ENCODE data around the gene DKK2. TPM values are rescaled to one million over a fixed set of nuclear protein-coding genes. Genes with fewer than 3 reads are reported as not detected.

Gene DKK2, protein sequence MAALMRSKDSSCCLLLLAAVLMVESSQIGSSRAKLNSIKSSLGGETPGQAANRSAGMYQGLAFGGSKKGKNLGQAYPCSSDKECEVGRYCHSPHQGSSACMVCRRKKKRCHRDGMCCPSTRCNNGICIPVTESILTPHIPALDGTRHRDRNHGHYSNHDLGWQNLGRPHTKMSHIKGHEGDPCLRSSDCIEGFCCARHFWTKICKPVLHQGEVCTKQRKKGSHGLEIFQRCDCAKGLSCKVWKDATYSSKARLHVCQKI
- not detected in 2 replicates for total RNA-seq (2014; rRNA removed; shearing (Covaris generic); ENCODE audit: low replicate concordance)

DNA sequence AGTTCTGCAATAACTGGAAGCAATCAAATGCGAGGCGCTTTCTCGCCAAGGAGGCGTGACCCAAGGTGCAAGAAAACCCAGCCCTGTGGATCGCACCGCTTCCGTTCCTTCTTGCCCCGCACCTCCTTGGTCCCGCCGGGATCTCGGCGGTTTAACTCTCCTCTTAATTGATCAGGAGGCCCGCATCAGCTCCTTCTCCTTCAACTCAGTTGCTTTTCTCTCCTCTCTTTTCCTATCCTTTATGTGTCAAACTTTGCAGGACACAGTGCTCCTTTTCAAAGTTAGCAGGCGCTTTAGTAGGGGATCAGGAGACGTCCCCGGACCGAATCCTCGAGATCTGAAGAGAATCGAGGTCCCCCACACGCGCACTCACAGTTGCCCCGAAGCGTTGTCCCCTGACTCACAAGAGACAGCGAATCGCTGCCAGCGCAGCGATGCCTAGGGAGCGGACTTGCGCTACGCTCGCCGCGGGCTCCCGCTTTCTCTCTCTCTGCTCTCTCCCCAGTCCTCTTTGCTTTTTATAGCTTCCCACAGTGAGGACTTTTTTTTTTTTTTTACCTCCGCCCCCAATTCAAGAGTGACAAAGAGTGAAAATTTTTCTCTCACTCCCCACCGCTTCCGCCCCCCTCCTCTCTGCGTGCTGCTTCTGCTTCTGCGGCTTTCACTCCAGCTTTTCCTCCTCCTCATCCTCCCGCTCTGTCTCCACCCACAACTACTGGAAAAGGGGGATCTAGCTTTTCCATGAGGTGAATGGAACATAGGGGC lies at the start of gene DKK2:
Gene DKK2, minus strand, starts transcription at position 495 of the 765 bp plus-strand sequence. CDS start 722 bp downstream, outside the sequence.
- no peaks in the 10 kb centered on the region for H3K27me3 ChIP-seq (ENCODE audit: low read length)
- no peak within 1 kb of the TSS for H3K27ac ChIP-seq (ENCODE audit: low read length)
- H3K9ac ChIP-seq (ENCODE audit: low read length) = no peak within 1 kb of the TSS
- H3K4me2 ChIP-seq (ENCODE audit: low read depth, low read length, poor library complexity, severe bottlenecking) = no peak within 1 kb of the TSS
- H3K36me3 ChIP-seq (ENCODE audit: insufficient read depth, low read length) = no peaks in the 10 kb centered on the region
- DNase-seq = no peak
- H3K9me3 ChIP-seq (ENCODE audit: low read length) = no peaks in the 10 kb centered on the region
- no peak within 1 kb of the TSS for H2AFZ ChIP-seq (ENCODE audit: low read length)
- H3K9me2 ChIP-seq (replicated peaks; ENCODE audit: insufficient read depth, low read length) = no peaks in the 10 kb centered on the region
- H3K4me3 ChIP-seq (ENCODE audit: low read length) = no peak within 1 kb of the TSS
- H4K20me1 ChIP-seq (ENCODE audit: insufficient read depth, low read depth, low read length) = no peaks in the 10 kb centered on the region
- H3K4me1 ChIP-seq (ENCODE audit: low read length) = no peaks in the 10 kb centered on the region
- no peaks in the 10 kb centered on the region for H3K79me2 ChIP-seq (ENCODE audit: low read length)

DNA sequence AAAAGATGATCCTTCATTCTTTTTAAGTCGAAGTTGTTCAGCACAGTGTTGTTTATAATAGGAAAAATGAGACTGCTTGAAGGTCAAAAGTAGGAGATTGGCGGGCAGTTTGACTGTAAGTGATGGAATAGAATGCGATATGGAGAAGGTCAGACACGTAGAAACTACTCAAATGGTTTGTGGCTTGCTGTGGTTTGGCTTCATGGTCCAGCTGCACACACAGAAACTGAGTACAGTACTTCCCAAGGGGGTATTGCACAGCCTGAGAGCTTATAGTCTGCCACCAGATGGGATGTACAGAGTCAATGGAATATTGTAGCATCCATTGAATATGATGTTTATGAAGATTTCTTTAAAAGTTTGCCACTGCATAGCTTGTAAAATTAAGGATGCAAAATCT lies 41.1 kb upstream of the DKK2 start:
- Histone ChIP-seq H3K79me2 (ENCODE audit: low read length) (no peaks in the 10 kb centered on the region), H3K27me3 (ENCODE audit: low read length) (no peaks in the 10 kb centered on the region), H3K9ac (ENCODE audit: low read length) (no peak overlapping the region), H4K20me1 (ENCODE audit: insufficient read depth, low read depth, low read length) (no peaks in the 10 kb centered on the region), H2AFZ (ENCODE audit: low read length) (no peak overlapping the region), H3K9me3 (ENCODE audit: low read length) (no peaks in the 10 kb centered on the region), H3K27ac (ENCODE audit: low read length) (no peak overlapping the region), H3K4me3 (ENCODE audit: low read length) (no peak overlapping the region), H3K4me1 (ENCODE audit: low read length) (no peaks in the 10 kb centered on the region), H3K4me2 (ENCODE audit: low read depth, low read length, poor library complexity, severe bottlenecking) (no peak overlapping the region), H3K9me2 (replicated peaks; ENCODE audit: insufficient read depth, low read length) (no peaks in the 10 kb centered on the region), H3K36me3 (ENCODE audit: insufficient read depth, low read length) (no peaks in the 10 kb centered on the region)
- DNase-seq = no peak

DNA sequence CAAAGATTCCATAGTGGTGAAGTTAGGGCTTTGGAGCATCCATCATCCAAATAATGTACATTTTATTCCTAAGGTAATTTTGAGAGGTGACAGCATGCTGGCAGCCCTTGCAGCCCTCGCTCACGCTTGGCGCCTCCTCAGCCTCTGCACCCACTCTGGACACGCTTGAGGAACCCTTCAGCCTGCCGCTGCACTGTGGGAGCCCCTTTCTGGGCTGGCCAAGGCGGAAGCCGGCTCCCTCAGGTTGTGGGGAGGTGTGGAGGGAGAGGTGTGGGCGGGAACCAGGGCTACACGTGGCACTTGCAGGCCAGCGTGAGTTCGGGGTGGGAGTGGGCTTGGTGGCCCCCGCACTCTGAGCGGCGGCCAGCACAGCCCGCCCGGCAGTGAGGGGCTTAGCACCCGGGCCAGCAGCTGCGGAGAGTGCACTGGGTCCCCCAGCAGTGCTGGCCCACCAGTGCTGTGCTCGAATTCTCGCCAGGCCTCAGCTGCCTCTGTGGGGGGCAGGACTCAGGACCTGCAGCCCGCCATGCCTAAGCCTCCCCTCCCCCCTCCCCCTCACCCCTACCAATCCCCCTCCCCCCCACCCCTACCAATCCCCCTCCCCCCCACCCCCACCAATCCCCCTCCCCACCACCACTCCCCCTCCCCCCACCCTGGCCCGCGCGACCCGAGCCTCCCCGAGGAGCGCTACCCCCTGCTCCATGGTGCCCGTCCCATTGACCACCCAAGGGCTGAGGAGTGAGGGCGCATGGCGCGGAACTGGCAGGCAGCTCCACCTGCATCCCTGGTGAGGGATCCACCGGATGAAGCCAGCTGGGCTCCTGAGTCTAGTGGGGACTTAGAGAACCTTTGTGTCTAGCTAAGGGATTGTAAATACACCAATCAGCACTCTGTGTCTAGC lies 37.0 kb upstream of the DKK2 start:
- H3K27me3 ChIP-seq (ENCODE audit: low read length) = no peaks in the 10 kb centered on the region
- no peaks in the 10 kb centered on the region for H3K79me2 ChIP-seq (ENCODE audit: low read length)
- H3K9ac ChIP-seq (ENCODE audit: low read length) = no peak overlapping the region
- no peaks in the 10 kb centered on the region for H3K4me1 ChIP-seq (ENCODE audit: low read length)
- DNase-seq = no peak
- H3K36me3 ChIP-seq (ENCODE audit: insufficient read depth, low read length) = no peaks in the 10 kb centered on the region
- H3K9me2 ChIP-seq (replicated peaks; ENCODE audit: insufficient read depth, low read length) = no peaks in the 10 kb centered on the region
- no peak overlapping the region for H3K4me2 ChIP-seq (ENCODE audit: low read depth, low read length, poor library complexity, severe bottlenecking)
- no peaks in the 10 kb centered on the region for H3K9me3 ChIP-seq (ENCODE audit: low read length)
- no peaks in the 10 kb centered on the region for H4K20me1 ChIP-seq (ENCODE audit: insufficient read depth, low read depth, low read length)
- no peak overlapping the region for H3K4me3 ChIP-seq (ENCODE audit: low read length)
- H3K27ac ChIP-seq (ENCODE audit: low read length) = no peak overlapping the region
- no peak overlapping the region for H2AFZ ChIP-seq (ENCODE audit: low read length)

DNA sequence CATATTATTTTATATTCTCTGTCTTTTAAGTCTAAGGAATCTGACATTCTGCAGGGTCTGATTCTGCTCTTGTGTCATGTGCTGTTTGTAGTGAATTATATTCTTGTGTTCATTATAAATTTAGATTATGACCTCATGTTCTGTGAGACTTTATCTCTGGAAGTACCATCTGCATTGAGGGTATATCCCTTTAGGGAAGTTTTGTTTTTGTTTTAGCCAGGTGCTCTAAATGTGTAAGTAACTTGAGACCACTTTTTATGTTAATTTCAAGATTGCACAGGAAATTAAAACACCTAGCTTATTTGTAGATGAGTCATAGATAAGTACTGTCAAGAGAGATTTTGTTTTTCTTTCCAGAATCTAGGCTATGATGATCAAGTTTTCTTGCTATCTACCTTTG lies 35.0 kb upstream of the DKK2 start:
- no peak for DNase-seq
- H3K27ac ChIP-seq (ENCODE audit: low read length) = no peak overlapping the region
- no peaks in the 10 kb centered on the region for H3K9me3 ChIP-seq (ENCODE audit: low read length)
- no peak overlapping the region for H3K4me3 ChIP-seq (ENCODE audit: low read length)
- H3K4me1 ChIP-seq (ENCODE audit: low read length) = no peaks in the 10 kb centered on the region
- no peaks in the 10 kb centered on the region for H4K20me1 ChIP-seq (ENCODE audit: insufficient read depth, low read depth, low read length)
- no peak overlapping the region for H3K9ac ChIP-seq (ENCODE audit: low read length)
- no peak overlapping the region for H3K4me2 ChIP-seq (ENCODE audit: low read depth, low read length, poor library complexity, severe bottlenecking)
- no peaks in the 10 kb centered on the region for H3K27me3 ChIP-seq (ENCODE audit: low read length)
- no peak overlapping the region for H2AFZ ChIP-seq (ENCODE audit: low read length)
- H3K36me3 ChIP-seq (ENCODE audit: insufficient read depth, low read length) = no peaks in the 10 kb centered on the region
- no peaks in the 10 kb centered on the region for H3K79me2 ChIP-seq (ENCODE audit: low read length)
- H3K9me2 ChIP-seq (replicated peaks; ENCODE audit: insufficient read depth, low read length) = no peaks in the 10 kb centered on the region

DNA sequence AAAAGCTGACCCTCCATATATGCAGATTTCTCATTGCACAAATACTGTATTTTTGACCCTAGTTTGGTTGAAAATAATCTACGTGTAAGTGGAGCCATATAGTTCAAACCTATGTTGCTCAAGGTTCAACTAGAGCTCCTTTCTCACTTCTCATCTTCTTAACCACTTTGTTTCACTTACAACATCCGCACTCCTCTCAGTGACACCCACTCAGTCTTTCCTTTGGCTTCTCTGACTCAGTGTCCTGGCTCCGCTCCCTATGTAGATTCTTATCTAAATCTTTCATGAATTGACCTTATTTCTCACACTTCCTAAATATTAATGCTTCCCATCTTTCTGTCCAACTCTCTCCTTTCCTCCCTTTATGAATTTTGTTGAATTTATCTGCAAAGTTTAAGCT lies 32.9 kb upstream of the DKK2 start:
- Histone ChIP-seq H2AFZ (ENCODE audit: low read length) (no peak overlapping the region), H3K4me2 (ENCODE audit: low read depth, low read length, poor library complexity, severe bottlenecking) (no peak overlapping the region), H3K4me1 (ENCODE audit: low read length) (no peaks in the 10 kb centered on the region), H3K4me3 (ENCODE audit: low read length) (no peak overlapping the region), H3K27ac (ENCODE audit: low read length) (no peak overlapping the region), H3K9me2 (replicated peaks; ENCODE audit: insufficient read depth, low read length) (no peaks in the 10 kb centered on the region), H3K9me3 (ENCODE audit: low read length) (no peaks in the 10 kb centered on the region), H3K9ac (ENCODE audit: low read length) (no peak overlapping the region), H3K27me3 (ENCODE audit: low read length) (no peaks in the 10 kb centered on the region), H3K79me2 (ENCODE audit: low read length) (no peaks in the 10 kb centered on the region), H3K36me3 (ENCODE audit: insufficient read depth, low read length) (no peaks in the 10 kb centered on the region), H4K20me1 (ENCODE audit: insufficient read depth, low read depth, low read length) (no peaks in the 10 kb centered on the region)
- DNase-seq = no peak

DNA sequence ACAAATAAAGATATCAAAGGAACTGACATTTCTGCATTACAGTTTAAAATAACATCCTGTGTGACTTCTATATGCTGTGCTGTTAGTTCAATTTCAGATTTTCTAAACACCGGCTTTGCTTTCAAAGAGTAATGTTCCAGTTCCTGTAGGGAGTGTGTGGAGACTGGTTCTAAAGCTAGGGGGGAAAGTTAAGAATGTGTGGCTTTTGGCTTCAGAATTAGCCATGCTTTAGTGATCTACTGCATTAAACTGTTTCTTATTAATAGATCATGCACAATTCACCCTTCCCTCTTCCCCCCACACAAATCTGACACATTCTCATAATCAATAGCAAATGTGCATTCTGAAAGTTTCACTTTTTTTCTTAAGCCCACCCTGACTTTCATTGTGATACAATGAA lies 32.0 kb upstream of the DKK2 start:
- Histone ChIP-seq H3K27ac (ENCODE audit: low read length) (no peak overlapping the region), H3K9me3 (ENCODE audit: low read length) (no peaks in the 10 kb centered on the region), H3K79me2 (ENCODE audit: low read length) (no peaks in the 10 kb centered on the region), H3K9me2 (replicated peaks; ENCODE audit: insufficient read depth, low read length) (no peaks in the 10 kb centered on the region), H2AFZ (ENCODE audit: low read length) (no peak overlapping the region), H3K27me3 (ENCODE audit: low read length) (no peaks in the 10 kb centered on the region), H3K36me3 (ENCODE audit: insufficient read depth, low read length) (no peaks in the 10 kb centered on the region), H4K20me1 (ENCODE audit: insufficient read depth, low read depth, low read length) (no peaks in the 10 kb centered on the region), H3K9ac (ENCODE audit: low read length) (no peak overlapping the region), H3K4me2 (ENCODE audit: low read depth, low read length, poor library complexity, severe bottlenecking) (no peak overlapping the region), H3K4me3 (ENCODE audit: low read length) (no peak overlapping the region), H3K4me1 (ENCODE audit: low read length) (no peaks in the 10 kb centered on the region)
- no peak for DNase-seq

DNA sequence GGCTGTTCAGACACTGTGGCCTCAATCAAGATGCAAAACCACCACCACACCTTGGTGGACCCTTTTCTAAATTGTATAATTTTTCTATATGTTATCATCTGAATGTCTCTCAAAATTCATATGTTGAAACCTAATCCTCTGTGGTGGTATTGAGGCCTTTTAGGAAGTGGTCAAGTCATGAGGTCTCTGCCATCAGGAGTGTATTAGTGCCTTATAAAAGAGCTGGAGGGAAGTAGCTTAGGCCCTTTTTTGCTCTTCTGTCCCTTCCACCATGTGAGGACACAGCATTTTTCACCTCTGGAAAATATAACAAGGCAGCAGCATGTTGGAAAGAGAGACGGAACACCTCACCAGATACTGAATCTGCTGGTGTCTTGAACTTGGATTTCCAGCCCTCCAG lies 30.5 kb upstream of the DKK2 start:
- no peaks in the 10 kb centered on the region for H3K9me2 ChIP-seq (replicated peaks; ENCODE audit: insufficient read depth, low read length)
- H3K4me3 ChIP-seq (ENCODE audit: low read length) = no peak overlapping the region
- H3K4me1 ChIP-seq (ENCODE audit: low read length) = no peaks in the 10 kb centered on the region
- H3K4me2 ChIP-seq (ENCODE audit: low read depth, low read length, poor library complexity, severe bottlenecking) = no peak overlapping the region
- no peak overlapping the region for H2AFZ ChIP-seq (ENCODE audit: low read length)
- H3K9ac ChIP-seq (ENCODE audit: low read length) = no peak overlapping the region
- DNase-seq = no peak
- H3K27ac ChIP-seq (ENCODE audit: low read length) = no peak overlapping the region
- H3K9me3 ChIP-seq (ENCODE audit: low read length) = no peaks in the 10 kb centered on the region
- H3K36me3 ChIP-seq (ENCODE audit: insufficient read depth, low read length) = no peaks in the 10 kb centered on the region
- no peaks in the 10 kb centered on the region for H3K79me2 ChIP-seq (ENCODE audit: low read length)
- H4K20me1 ChIP-seq (ENCODE audit: insufficient read depth, low read depth, low read length) = no peaks in the 10 kb centered on the region
- H3K27me3 ChIP-seq (ENCODE audit: low read length) = no peaks in the 10 kb centered on the region

DNA sequence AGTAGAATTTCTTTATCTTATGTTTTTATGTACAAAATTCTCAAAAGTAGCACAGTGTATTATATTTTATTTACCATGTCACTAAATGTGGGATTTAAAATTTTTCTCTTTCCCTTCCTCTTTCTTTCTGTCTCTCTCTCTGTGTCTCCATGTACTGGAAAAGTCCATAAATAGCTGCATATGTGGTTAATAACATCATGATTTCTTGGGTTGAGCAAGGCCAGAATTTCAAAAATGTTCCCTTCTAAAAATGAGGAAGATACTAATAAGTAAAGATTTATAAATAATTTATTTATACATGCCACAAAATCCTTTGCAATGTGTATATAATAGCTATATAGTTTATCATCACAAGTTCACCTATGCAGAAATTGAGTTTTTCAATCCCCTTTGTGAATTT lies 29.1 kb upstream of the DKK2 start:
- Histone ChIP-seq H4K20me1 (ENCODE audit: insufficient read depth, low read depth, low read length) (no peaks in the 10 kb centered on the region), H2AFZ (ENCODE audit: low read length) (no peak overlapping the region), H3K36me3 (ENCODE audit: insufficient read depth, low read length) (no peaks in the 10 kb centered on the region), H3K4me2 (ENCODE audit: low read depth, low read length, poor library complexity, severe bottlenecking) (no peak overlapping the region), H3K9me3 (ENCODE audit: low read length) (no peaks in the 10 kb centered on the region), H3K9ac (ENCODE audit: low read length) (no peak overlapping the region), H3K27ac (ENCODE audit: low read length) (no peak overlapping the region), H3K4me1 (ENCODE audit: low read length) (no peaks in the 10 kb centered on the region), H3K79me2 (ENCODE audit: low read length) (no peaks in the 10 kb centered on the region), H3K4me3 (ENCODE audit: low read length) (no peak overlapping the region), H3K9me2 (replicated peaks; ENCODE audit: insufficient read depth, low read length) (no peaks in the 10 kb centered on the region), H3K27me3 (ENCODE audit: low read length) (no peaks in the 10 kb centered on the region)
- DNase-seq = no peak

Measured in Karpas-422 (cell line).